A673 (cell line): ENCODE measurements around the gene PDXP. TPM values are rescaled to one million over a fixed set of nuclear protein-coding genes. Genes with fewer than 3 reads are reported as not detected.

Experiments used
- BruUV-seq: library from RNA; stranded (reverse); fragments of 400-500 nt; replicated peaks from 2 replicates; lab custom pipeline; 2021; lab: Mats Ljungman, UMichigan
- CTCF ChIA-PET: fragments of 300-600 bp; sonication (Branson Sonifier 250); formaldehyde crosslinking; loops from one replicate; lab custom pipeline; 2022; ENCODE audit warnings: antibody characterized with exemption; lab: Charles Lee
- POLR2A ChIA-PET: fragments of 300-600 bp; sonication (Branson Sonifier 250); formaldehyde crosslinking; loops from one replicate; lab custom pipeline; 2022; ENCODE audit warnings: antibody characterized with exemption; ENCODE audit not compliant: low non-redundant PET; lab: Charles Lee
- DNase-seq: peaks from one replicate; pipeline ENCODE4 v3.0.0-alpha.2; 2015; ENCODE audit warnings: low spot score
- H3K27ac ChIP-seq: fragments of 200-600 bp; sonication (generic); 2 replicates; pipeline ENCODE4 v1.5.1; 2016; ENCODE audit warnings: mixed run types, low read depth, mild to moderate bottlenecking, mixed read lengths, antibody characterized with exemption, low read length; ENCODE audit not compliant: poor library complexity, severe bottlenecking
- H3K27me3 ChIP-seq: fragments of 200-600 bp; sonication (generic); replicated peaks from 2 replicates; pipeline ENCODE4 v1.6.1; 2017; ENCODE audit warnings: mixed run types, low read depth, mild to moderate bottlenecking, mixed read lengths, antibody characterized with exemption, low read length; ENCODE audit not compliant: insufficient read depth, poor library complexity
- H3K36me3 ChIP-seq: fragments of 200-600 bp; sonication (generic); 2 replicates; pipeline ENCODE4 v1.6.1; 2016; ENCODE audit warnings: mixed run types, mild to moderate bottlenecking, mixed read lengths, antibody characterized with exemption, low read length; ENCODE audit not compliant: insufficient read depth, poor library complexity, severe bottlenecking
- H3K4me1 ChIP-seq: fragments of 200-600 bp; sonication (generic); 2 replicates; pipeline ENCODE4 v1.6.1; 2017; ENCODE audit warnings: mixed run types, mild to moderate bottlenecking, mixed read lengths, antibody characterized with exemption, low read length; ENCODE audit not compliant: insufficient read depth, poor library complexity, severe bottlenecking
- H3K4me3 ChIP-seq: fragments of 200-600 bp; sonication (generic); 2 replicates; pipeline ENCODE4 v1.5.1; 2016; ENCODE audit warnings: low read depth, mixed run types, mild to moderate bottlenecking, mixed read lengths, low read length; ENCODE audit not compliant: poor library complexity, severe bottlenecking
- H3K9me3 ChIP-seq: fragments of 200-600 bp; sonication (generic); 2 replicates; pipeline ENCODE4 v1.6.1; 2016; ENCODE audit warnings: mixed run types, low read depth, mild to moderate bottlenecking, mixed read lengths, antibody characterized with exemption, low read length; ENCODE audit not compliant: poor library complexity, severe bottlenecking
- EZH2 ChIP-seq: fragments of 200-600 bp; sonication (generic); IDR thresholded peaks from 2 replicates; pipeline ENCODE4 v1.6.1; 2017; ENCODE audit warnings: borderline replicate concordance, low read depth, mild to moderate bottlenecking, mixed read lengths, antibody characterized with exemption, low read length; ENCODE audit not compliant: poor library complexity, severe bottlenecking
- intact Hi-C: fragments of 100-400 bp; cut with micrococcal nuclease; formaldehyde crosslinking; loops from one replicate; pipeline ENCODE4 v1.10.0; 2022; ENCODE audit not compliant: unreplicated experiment
- total RNA-seq: library from RNA; stranded (reverse); gene quantifications from 2 replicates; pipeline ENCODE4 v1.2.3, GENCODE V29; 2021
- TF ChIP-seq, protein P1 (sequence below): fragments of 300-800, 200-600 bp; sonication (generic); conservative IDR thresholded peaks from 2 replicates; pipeline ENCODE4 v1.5.1; 2017; ENCODE audit warnings: low read depth, mild to moderate bottlenecking, antibody characterized with exemption, low read length, moderate library complexity, mixed read lengths

Gene PDXP
- total RNA-seq, 1 experiment from 2014 or later: 63.5 TPM

GRCh38 chr22:37697538-37697835 lies 39.0 kb downstream of the PDXP start:
- no peak overlapping the region for H3K27ac ChIP-seq
- POLR2A ChIA-PET: no interaction called here
- H3K9me3 ChIP-seq: no peaks in the 10 kb centered on the region
- CTCF ChIA-PET: interaction anchor here (0.8 to 1.1 kb wide), 2 partner anchors 105 to 200 kb away, joined by 3 read pairs; no protein-coding TSS in a partner anchor
- intact Hi-C loops: no loop called here
- peaks cover 5% of the 10 kb centered on the region for H3K4me1 ChIP-seq
- no peak for DNase-seq
- no TSS peak for BruUV-seq
- TF ChIP-seq EZH2: no peak
- TF ChIP-seq, protein P1, sequence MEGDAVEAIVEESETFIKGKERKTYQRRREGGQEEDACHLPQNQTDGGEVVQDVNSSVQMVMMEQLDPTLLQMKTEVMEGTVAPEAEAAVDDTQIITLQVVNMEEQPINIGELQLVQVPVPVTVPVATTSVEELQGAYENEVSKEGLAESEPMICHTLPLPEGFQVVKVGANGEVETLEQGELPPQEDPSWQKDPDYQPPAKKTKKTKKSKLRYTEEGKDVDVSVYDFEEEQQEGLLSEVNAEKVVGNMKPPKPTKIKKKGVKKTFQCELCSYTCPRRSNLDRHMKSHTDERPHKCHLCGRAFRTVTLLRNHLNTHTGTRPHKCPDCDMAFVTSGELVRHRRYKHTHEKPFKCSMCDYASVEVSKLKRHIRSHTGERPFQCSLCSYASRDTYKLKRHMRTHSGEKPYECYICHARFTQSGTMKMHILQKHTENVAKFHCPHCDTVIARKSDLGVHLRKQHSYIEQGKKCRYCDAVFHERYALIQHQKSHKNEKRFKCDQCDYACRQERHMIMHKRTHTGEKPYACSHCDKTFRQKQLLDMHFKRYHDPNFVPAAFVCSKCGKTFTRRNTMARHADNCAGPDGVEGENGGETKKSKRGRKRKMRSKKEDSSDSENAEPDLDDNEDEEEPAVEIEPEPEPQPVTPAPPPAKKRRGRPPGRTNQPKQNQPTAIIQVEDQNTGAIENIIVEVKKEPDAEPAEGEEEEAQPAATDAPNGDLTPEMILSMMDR: no peak
- no peaks in the 10 kb centered on the region for H3K36me3 ChIP-seq
- H3K4me3 ChIP-seq: peak overlapping the region; percentile 39
- H3K27me3 ChIP-seq: no peaks in the 10 kb centered on the region

DNA sequence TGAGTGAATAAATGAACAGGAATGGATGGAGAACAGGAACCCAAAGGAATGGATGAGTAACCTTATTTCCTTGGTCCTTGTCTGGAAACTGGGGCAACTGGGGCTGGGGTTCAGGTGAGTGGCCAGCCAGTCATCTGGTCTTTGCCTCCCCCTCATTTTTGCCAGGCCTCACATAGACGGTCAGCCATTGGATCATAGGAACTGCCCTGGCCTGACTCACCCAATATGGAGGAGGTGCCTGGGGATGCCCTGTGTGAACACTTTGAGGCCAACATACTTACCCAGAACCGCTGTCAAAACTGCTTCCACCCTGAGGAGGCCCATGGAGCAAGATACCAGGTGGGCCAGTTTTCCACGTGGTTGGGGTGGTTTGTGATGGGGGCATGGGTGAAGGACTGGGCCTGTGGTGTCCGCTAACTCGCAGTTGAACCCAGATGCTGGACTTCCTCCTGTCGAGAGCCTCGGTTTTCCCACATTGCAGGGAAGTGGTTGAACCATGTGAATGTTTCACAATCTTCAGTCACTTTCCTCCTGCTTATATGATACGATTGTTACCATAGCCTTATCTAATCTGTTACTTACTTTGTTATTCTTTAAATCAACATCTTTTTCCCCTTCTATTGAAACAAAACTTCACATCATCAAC lies 42.7 kb downstream of the PDXP start:
- Histone ChIP-seq H3K27me3 (no peaks in the 10 kb centered on the region), H3K27ac (no peak overlapping the region), H3K4me1 (peaks cover 5% of the 10 kb centered on the region), H3K36me3 (no peaks in the 10 kb centered on the region), H3K4me3 (no peak overlapping the region), H3K9me3 (no peaks in the 10 kb centered on the region)
- no TSS peak for BruUV-seq
- ChIA-PET CTCF (no interaction called here), POLR2A (no interaction called here)
- no peak for DNase-seq
- TF ChIP-seq, protein P1: no peak
- no peak for TF ChIP-seq EZH2
- intact Hi-C loops: no loop called here

- Histone ChIP-seq H3K27ac (no peak overlapping the region), H3K4me3 (no peak overlapping the region), H3K9me3 (no peaks in the 10 kb centered on the region), H3K36me3 (no peaks in the 10 kb centered on the region), H3K27me3 (no peaks in the 10 kb centered on the region), H3K4me1 (no peaks in the 10 kb centered on the region)
- BruUV-seq: no TSS peak
- no peak for TF ChIP-seq EZH2
- TF ChIP-seq, protein P1: no peak
- POLR2A ChIA-PET: no interaction called here
- no peak for DNase-seq
- intact Hi-C loops: no loop called here
- CTCF ChIA-PET: no interaction called here
Measured at GRCh38 chr22:37703906-37704305, 45.4 kb downstream of the PDXP start.
